Activated CD4-positive, alpha-beta T cell treated with anti-CD3 and anti-CD28 coated beads, Interleukin-2, amount 10 ng/mL, durations not matched to agents 24 days and 14 days (primary cell): ENCODE measurements around the gene ZFHX3. TPM values are rescaled to one million over a fixed set of nuclear protein-coding genes. Genes with fewer than 3 reads are reported as not detected.

Experiments used
- DNase-seq: peaks from one replicate; pipeline ENCODE4 v3.0.0; 2022
- H3K27ac Mint-ChIP-seq: one replicate; pipeline ENCODE4 v1.8.0; 2022; ENCODE audit warnings: mild to moderate bottlenecking, mixed read lengths
- H3K27me3 Mint-ChIP-seq: one replicate; pipeline ENCODE4 v1.8.0; 2022; ENCODE audit warnings: mixed read lengths
- H3K36me3 Mint-ChIP-seq: one replicate; pipeline ENCODE4 v1.8.0; 2022; ENCODE audit warnings: low read depth, mild to moderate bottlenecking, mixed read lengths
- H3K4me1 Mint-ChIP-seq: one replicate; pipeline ENCODE4 v1.8.0; 2021; ENCODE audit warnings: mixed read lengths
- H3K4me3 Mint-ChIP-seq: one replicate; pipeline ENCODE4 v1.8.0; 2022; ENCODE audit warnings: mild to moderate bottlenecking, moderate library complexity, mixed read lengths
- H3K9me3 Mint-ChIP-seq: one replicate; pipeline ENCODE4 v1.8.0; 2021; ENCODE audit warnings: mixed read lengths
- intact Hi-C: fragments of 100-400 bp; cut with micrococcal nuclease; formaldehyde crosslinking; loops from one replicate; pipeline ENCODE4 v1.15.1; 2023
- total RNA-seq: library from RNA; stranded (reverse); gene quantifications from 2 replicates; pipeline ENCODE4 v1.2.3, GENCODE V29; 2022

Gene ZFHX3, protein sequence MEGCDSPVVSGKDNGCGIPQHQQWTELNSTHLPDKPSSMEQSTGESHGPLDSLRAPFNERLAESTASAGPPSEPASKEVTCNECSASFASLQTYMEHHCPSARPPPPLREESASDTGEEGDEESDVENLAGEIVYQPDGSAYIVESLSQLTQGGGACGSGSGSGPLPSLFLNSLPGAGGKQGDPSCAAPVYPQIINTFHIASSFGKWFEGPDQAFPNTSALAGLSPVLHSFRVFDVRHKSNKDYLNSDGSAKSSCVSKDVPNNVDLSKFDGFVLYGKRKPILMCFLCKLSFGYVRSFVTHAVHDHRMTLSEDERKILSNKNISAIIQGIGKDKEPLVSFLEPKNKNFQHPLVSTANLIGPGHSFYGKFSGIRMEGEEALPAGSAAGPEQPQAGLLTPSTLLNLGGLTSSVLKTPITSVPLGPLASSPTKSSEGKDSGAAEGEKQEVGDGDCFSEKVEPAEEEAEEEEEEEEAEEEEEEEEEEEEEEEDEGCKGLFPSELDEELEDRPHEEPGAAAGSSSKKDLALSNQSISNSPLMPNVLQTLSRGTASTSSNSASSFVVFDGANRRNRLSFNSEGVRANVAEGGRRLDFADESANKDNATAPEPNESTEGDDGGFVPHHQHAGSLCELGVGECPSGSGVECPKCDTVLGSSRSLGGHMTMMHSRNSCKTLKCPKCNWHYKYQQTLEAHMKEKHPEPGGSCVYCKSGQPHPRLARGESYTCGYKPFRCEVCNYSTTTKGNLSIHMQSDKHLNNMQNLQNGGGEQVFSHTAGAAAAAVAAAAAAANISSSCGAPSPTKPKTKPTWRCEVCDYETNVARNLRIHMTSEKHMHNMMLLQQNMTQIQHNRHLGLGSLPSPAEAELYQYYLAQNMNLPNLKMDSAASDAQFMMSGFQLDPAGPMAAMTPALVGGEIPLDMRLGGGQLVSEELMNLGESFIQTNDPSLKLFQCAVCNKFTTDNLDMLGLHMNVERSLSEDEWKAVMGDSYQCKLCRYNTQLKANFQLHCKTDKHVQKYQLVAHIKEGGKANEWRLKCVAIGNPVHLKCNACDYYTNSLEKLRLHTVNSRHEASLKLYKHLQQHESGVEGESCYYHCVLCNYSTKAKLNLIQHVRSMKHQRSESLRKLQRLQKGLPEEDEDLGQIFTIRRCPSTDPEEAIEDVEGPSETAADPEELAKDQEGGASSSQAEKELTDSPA (N-terminal part only)
- total RNA-seq: 0.49 and 0.88 TPM in 2 replicates

DNA sequence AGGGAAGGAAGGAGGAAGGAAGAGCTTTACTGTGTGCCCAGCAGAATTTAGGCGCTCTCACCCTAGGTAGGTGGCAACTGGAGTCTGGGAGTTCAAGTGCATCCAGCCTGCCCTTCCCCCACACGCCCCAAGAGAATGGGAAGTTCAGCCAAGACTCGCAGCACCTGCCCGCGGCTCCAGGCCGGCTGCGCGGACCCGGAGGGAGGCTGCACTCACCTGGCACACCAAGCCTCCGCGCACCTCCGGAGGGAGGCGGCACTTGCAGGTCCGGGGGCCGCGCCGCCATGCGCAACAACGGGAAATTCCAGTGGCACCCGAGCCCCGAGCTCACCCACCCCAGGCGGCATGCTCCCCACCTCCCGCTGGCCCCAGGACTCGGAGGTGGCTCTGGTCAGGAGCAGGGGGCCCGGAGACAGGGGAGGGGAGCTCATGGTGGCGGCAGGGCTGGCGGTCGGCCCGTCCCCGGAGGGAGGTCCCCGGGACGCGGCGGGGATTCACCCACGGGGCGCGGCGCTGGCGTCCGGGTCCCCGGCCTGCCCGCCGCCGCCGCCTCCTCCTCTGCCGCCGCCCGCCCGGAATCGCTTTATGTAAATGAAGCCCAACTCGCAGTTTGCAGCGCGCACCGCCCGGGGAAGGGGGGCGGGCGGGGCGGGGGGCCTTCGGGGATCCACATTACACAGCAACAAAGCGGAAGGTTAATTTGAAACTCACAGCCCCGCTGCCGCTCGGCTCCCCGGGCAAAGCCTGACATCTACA, at the start of gene ZFHX3:
ZFHX3 (minus strand) TSS at position 593 of the 756 bp plus-strand sequence. CDS start 87,983 bp downstream, outside the sequence.
- DNase-seq: peak; percentile 79
- Mint-ChIP-seq H3K27me3 (peaks cover 46% of the 10 kb centered on the region), H3K36me3 (no peaks in the 10 kb centered on the region), H3K27ac (no peak within 1 kb of the TSS), H3K4me1 (peaks cover 2% of the 10 kb centered on the region), H3K9me3 (no peaks in the 10 kb centered on the region), H3K4me3 (peak within 1 kb of the TSS; percentile 69)
- intact Hi-C loops: no loop called here

- Mint-ChIP-seq H3K27me3 (peaks cover 4% of the 10 kb centered on the region), H3K4me1 (peaks cover 3% of the 10 kb centered on the region), H3K36me3 (no peaks in the 10 kb centered on the region), H3K9me3 (no peaks in the 10 kb centered on the region), H3K27ac (no peak overlapping the region), H3K4me3 (no peak overlapping the region)
- intact Hi-C loops: no loop called here
- no peak for DNase-seq
Measured at GRCh38 chr16:73096510-73096909, 48.6 kb upstream of the ZFHX3 start.

GRCh38 chr16:73095885-73096421, 48.0 kb upstream of the ZFHX3 start:
- Mint-ChIP-seq H3K27ac (no peak overlapping the region), H3K9me3 (no peaks in the 10 kb centered on the region), H3K4me1 (peaks cover 3% of the 10 kb centered on the region), H3K4me3 (no peak overlapping the region), H3K36me3 (no peaks in the 10 kb centered on the region), H3K27me3 (peaks cover 4% of the 10 kb centered on the region)
- no peak for DNase-seq
- intact Hi-C loops: no loop called here

- Mint-ChIP-seq H3K27me3 (peaks cover 4% of the 10 kb centered on the region), H3K36me3 (no peaks in the 10 kb centered on the region), H3K9me3 (no peaks in the 10 kb centered on the region), H3K27ac (no peak overlapping the region), H3K4me3 (no peak overlapping the region), H3K4me1 (peaks cover 3% of the 10 kb centered on the region)
- DNase-seq: no peak
- intact Hi-C loops: no loop called here
Measured at GRCh38 chr16:73095142-73095820, 47.4 kb upstream of the ZFHX3 start.

DNA sequence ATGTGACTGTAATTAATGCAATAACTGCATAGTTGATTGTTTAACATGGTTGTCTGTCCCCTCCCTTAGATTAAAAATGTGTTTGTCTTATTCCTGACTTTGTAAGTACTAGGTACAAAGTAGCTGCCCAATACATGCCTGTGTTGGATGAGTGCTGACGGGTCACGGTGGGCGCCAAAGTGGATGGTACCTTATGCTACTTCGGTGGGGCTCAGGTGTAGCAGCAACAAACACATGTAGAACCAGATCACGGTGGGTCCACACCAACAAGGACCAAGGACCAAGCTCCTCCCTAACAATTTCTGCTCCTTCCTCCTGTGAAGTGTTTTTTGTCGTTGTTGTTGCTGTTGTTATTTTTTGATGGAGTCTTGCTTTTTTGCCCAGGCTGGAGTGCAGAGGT, 46.4 kb upstream of the ZFHX3 start:
- no peak overlapping the region for H3K27ac Mint-ChIP-seq
- DNase-seq: no peak
- H3K27me3 Mint-ChIP-seq: peaks cover 4% of the 10 kb centered on the region
- no peak overlapping the region for H3K4me3 Mint-ChIP-seq
- intact Hi-C loops: no loop called here
- H3K9me3 Mint-ChIP-seq: no peaks in the 10 kb centered on the region
- H3K36me3 Mint-ChIP-seq: no peaks in the 10 kb centered on the region
- peaks cover 3% of the 10 kb centered on the region for H3K4me1 Mint-ChIP-seq

GRCh38 chr16:73093146-73094144, 45.5 kb upstream of the ZFHX3 start:
- intact Hi-C loops: no loop called here
- DNase-seq: no peak
- Mint-ChIP-seq H3K4me1 (peaks cover 3% of the 10 kb centered on the region), H3K27me3 (peaks cover 4% of the 10 kb centered on the region), H3K27ac (no peak overlapping the region), H3K4me3 (no peak overlapping the region), H3K36me3 (no peaks in the 10 kb centered on the region), H3K9me3 (no peaks in the 10 kb centered on the region)

- peaks cover 3% of the 10 kb centered on the region for H3K4me1 Mint-ChIP-seq
- H3K4me3 Mint-ChIP-seq: no peak overlapping the region
- peaks cover 1% of the 10 kb centered on the region for H3K27me3 Mint-ChIP-seq
- H3K27ac Mint-ChIP-seq: no peak overlapping the region
- intact Hi-C loops: no loop called here
- no peak for DNase-seq
- no peaks in the 10 kb centered on the region for H3K36me3 Mint-ChIP-seq
- no peaks in the 10 kb centered on the region for H3K9me3 Mint-ChIP-seq
Measured at GRCh38 chr16:73092236-73092781, 44.4 kb upstream of the ZFHX3 start.

DNA sequence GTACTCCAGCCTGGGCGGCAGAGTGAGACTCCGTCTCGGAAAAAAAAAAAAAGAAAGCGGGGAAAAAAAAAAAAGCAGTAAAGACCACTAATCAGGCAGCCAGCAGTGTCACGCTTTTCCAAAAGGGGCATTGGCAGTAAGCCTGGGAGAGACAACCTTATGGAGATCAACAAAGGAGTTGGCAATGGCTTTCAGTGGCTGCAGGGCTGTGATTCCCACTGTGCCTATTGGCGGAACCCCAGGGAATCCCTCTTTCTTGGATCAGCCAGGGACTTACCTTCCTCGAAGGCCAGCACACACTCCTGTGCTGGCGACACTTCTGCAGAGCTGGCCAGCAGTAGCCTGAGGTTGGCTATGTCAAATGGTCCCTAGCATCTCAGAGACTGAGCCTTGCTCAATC, 43.2 kb upstream of the ZFHX3 start:
- intact Hi-C loops: no loop called here
- no peak for DNase-seq

GRCh38 chr16:73089420-73089819, 41.5 kb upstream of the ZFHX3 start:
- intact Hi-C loops: no loop called here
- peaks cover 3% of the 10 kb centered on the region for H3K4me1 Mint-ChIP-seq
- H3K27ac Mint-ChIP-seq: no peak overlapping the region
- no peak overlapping the region for H3K4me3 Mint-ChIP-seq
- H3K9me3 Mint-ChIP-seq: no peaks in the 10 kb centered on the region
- H3K27me3 Mint-ChIP-seq: peaks cover 4% of the 10 kb centered on the region
- DNase-seq: no peak
- no peaks in the 10 kb centered on the region for H3K36me3 Mint-ChIP-seq

More for the DNA sequence above, 43.2 kb upstream of the ZFHX3 start:
- H3K4me1 Mint-ChIP-seq: peaks cover 3% of the 10 kb centered on the region
- H3K36me3 Mint-ChIP-seq: no peaks in the 10 kb centered on the region
- no peak overlapping the region for H3K27ac Mint-ChIP-seq
- no peak overlapping the region for H3K4me3 Mint-ChIP-seq
- no peaks in the 10 kb centered on the region for H3K9me3 Mint-ChIP-seq
- H3K27me3 Mint-ChIP-seq: peaks cover 1% of the 10 kb centered on the region

DNA sequence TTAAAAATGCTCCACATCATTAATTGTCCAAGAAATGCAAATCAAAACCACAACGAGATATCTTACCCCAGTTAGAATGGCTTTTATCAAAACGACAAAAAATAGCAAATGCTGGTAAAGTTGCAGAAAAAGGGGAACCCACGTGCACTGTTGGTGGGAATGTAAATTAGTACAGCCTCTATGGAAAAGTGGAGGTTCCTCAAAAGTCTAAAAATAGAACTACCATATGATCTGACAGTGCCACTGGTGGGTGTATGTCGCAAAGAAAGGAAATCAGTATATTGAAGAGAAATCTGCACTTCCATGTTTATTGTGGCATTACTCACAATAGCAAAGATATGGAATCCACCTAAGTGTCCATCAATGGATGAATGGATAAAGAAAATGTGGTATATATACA, 38.2 kb upstream of the ZFHX3 start:
- Mint-ChIP-seq H3K4me1 (no peaks in the 10 kb centered on the region), H3K9me3 (no peaks in the 10 kb centered on the region), H3K27me3 (peaks cover 4% of the 10 kb centered on the region), H3K36me3 (no peaks in the 10 kb centered on the region), H3K27ac (no peak overlapping the region), H3K4me3 (no peak overlapping the region)
- DNase-seq: no peak
- intact Hi-C loops: no loop called here

GRCh38 chr16:73083271-73083670, 35.3 kb upstream of the ZFHX3 start:
- H3K27me3 Mint-ChIP-seq: peaks cover 4% of the 10 kb centered on the region
- no peak overlapping the region for H3K4me3 Mint-ChIP-seq
- no peak overlapping the region for H3K27ac Mint-ChIP-seq
- intact Hi-C loops: no loop called here
- H3K9me3 Mint-ChIP-seq: no peaks in the 10 kb centered on the region
- no peaks in the 10 kb centered on the region for H3K4me1 Mint-ChIP-seq
- no peaks in the 10 kb centered on the region for H3K36me3 Mint-ChIP-seq
- no peak for DNase-seq
